ENCODE results near the gene ADCK1.

DNA sequence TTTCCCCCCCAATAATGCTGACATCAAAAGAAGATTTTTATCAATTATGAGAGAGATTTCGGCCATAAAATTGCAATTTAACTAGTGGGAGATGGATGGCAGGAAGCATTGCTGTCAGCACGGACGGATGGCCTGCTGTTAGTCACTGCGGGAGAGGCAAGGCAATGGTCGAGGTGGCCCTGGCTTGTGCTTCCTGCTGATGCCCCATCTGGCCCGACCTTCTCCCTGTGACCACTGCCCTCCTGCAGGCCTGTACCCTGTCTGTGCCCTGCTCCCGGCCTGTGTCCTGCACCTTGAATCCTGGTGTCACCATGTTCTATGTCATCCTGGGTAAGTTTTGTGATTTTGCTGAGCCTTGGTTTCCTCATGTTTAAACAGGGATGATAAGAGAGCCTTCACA is 67.6 kb downstream of the ADCK1 start:
- TF ChIP-seq RNF2 (IDR thresholded peaks at IDR 0.05; ENCODE audit: borderline replicate concordance, low read depth) (no peak), POLR2A (IDR thresholded peaks at IDR 0.05; ENCODE audit: low read length) (no peak), RFX5 (IDR thresholded peaks at IDR 0.05) (no peak), BHLHE40 (IDR thresholded peaks at IDR 0.05; ENCODE audit: low read depth, low read length) (no peak), KDM1A (IDR thresholded peaks at IDR 0.05; ENCODE audit: low read depth) (no peak), RCOR1 (IDR thresholded peaks at IDR 0.05; ENCODE audit: low read depth, low read length) (no peak), CHD4 (IDR thresholded peaks at IDR 0.05; ENCODE audit: borderline replicate concordance) (no peak), NPAS2 (CRISPR knock-in tag; IDR thresholded peaks at IDR 0.05; ENCODE audit: borderline replicate concordance) (no peak), EP300 (IDR thresholded peaks at IDR 0.05) (no peak), SMC3 (IDR thresholded peaks at IDR 0.05) (no peak)
- TF ChIP-seq, protein P1, sequence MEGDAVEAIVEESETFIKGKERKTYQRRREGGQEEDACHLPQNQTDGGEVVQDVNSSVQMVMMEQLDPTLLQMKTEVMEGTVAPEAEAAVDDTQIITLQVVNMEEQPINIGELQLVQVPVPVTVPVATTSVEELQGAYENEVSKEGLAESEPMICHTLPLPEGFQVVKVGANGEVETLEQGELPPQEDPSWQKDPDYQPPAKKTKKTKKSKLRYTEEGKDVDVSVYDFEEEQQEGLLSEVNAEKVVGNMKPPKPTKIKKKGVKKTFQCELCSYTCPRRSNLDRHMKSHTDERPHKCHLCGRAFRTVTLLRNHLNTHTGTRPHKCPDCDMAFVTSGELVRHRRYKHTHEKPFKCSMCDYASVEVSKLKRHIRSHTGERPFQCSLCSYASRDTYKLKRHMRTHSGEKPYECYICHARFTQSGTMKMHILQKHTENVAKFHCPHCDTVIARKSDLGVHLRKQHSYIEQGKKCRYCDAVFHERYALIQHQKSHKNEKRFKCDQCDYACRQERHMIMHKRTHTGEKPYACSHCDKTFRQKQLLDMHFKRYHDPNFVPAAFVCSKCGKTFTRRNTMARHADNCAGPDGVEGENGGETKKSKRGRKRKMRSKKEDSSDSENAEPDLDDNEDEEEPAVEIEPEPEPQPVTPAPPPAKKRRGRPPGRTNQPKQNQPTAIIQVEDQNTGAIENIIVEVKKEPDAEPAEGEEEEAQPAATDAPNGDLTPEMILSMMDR (IDR thresholded peaks at IDR 0.05) = no peak
- TF ChIP-seq, protein P2, sequence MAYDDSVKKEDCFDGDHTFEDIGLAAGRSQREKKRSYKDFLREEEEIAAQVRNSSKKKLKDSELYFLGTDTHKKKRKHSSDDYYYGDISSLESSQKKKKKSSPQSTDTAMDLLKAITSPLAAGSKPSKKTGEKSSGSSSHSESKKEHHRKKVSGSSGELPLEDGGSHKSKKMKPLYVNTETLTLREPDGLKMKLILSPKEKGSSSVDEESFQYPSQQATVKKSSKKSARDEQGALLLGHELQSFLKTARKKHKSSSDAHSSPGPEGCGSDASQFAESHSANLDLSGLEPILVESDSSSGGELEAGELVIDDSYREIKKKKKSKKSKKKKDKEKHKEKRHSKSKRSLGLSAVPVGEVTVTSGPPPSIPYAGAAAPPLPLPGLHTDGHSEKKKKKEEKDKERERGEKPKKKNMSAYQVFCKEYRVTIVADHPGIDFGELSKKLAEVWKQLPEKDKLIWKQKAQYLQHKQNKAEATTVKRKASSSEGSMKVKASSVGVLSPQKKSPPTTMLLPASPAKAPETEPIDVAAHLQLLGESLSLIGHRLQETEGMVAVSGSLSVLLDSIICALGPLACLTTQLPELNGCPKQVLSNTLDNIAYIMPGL (CRISPR knock-in tag; IDR thresholded peaks at IDR 0.05; ENCODE audit: borderline replicate concordance) = no peak
- TF ChIP-seq, protein P3, sequence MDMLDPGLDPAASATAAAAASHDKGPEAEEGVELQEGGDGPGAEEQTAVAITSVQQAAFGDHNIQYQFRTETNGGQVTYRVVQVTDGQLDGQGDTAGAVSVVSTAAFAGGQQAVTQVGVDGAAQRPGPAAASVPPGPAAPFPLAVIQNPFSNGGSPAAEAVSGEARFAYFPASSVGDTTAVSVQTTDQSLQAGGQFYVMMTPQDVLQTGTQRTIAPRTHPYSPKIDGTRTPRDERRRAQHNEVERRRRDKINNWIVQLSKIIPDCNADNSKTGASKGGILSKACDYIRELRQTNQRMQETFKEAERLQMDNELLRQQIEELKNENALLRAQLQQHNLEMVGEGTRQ (IDR thresholded peaks at IDR 0.05) = no peak
